H9 (cell line): ENCODE measurements around the gene TTC28. TPM values are rescaled to one million over a fixed set of nuclear protein-coding genes. Genes with fewer than 3 reads are reported as not detected.

Source experiments
- DNase-seq: peaks from one replicate; pipeline ENCODE4 v3.0.0-alpha.2; 2017
- H2AFZ ChIP-seq: one replicate; pipeline ENCODE4 v1.6.1; 2013; ENCODE audit warnings: mild to moderate bottlenecking, low read length, control low read depth, moderate library complexity
- H2AK5ac ChIP-seq: 2 replicates; pipeline ENCODE4 v1.6.1; 2013; ENCODE audit warnings: low read length, control low read depth, mixed read lengths; ENCODE audit not compliant: insufficient read length
- H2BK120ac ChIP-seq: one replicate; pipeline ENCODE4 v1.6.1; 2013; ENCODE audit warnings: low read depth, mild to moderate bottlenecking, low read length, control low read depth, inconsistent platforms; ENCODE audit not compliant: poor library complexity, severe bottlenecking
- H2BK12ac ChIP-seq: 2 replicates; pipeline ENCODE4 v1.6.1; 2013; ENCODE audit warnings: low read length, control low read depth, mixed read lengths, low read depth; ENCODE audit not compliant: insufficient read length
- H2BK15ac ChIP-seq: 2 replicates; pipeline ENCODE4 v1.6.1; 2013; ENCODE audit warnings: low read depth, low read length, control low read depth
- H2BK20ac ChIP-seq: one replicate; pipeline ENCODE4 v1.6.1; 2013; ENCODE audit warnings: low read depth, mild to moderate bottlenecking, low read length, control low read depth, inconsistent platforms; ENCODE audit not compliant: poor library complexity, severe bottlenecking
- H2BK5ac ChIP-seq: 2 replicates; pipeline ENCODE4 v1.6.1; 2013; ENCODE audit warnings: low read length, control low read depth, mixed read lengths; ENCODE audit not compliant: insufficient read length
- H3K14ac ChIP-seq: 2 replicates; pipeline ENCODE4 v1.6.1; 2013; ENCODE audit warnings: low read length, control low read depth; ENCODE audit not compliant: insufficient read depth
- H3K18ac ChIP-seq: 2 replicates; pipeline ENCODE4 v1.6.1; 2013; ENCODE audit warnings: low read depth, mild to moderate bottlenecking, mixed read lengths, low read length, control low read depth; ENCODE audit not compliant: insufficient read length
- H3K23ac ChIP-seq: 2 replicates; pipeline ENCODE4 v1.6.1; 2013; ENCODE audit warnings: low read length, control low read depth, mixed read lengths, low read depth; ENCODE audit not compliant: insufficient read length
- H3K23me2 ChIP-seq: 2 replicates; pipeline ENCODE4 v1.6.1; 2013; ENCODE audit warnings: low read depth, mild to moderate bottlenecking, mixed read lengths, low read length, control low read depth; ENCODE audit not compliant: insufficient read length, poor library complexity, severe bottlenecking
- H3K27ac ChIP-seq: 2 replicates; pipeline ENCODE4 v1.5.1; 2013; ENCODE audit warnings: low read length, control low read depth, mixed read lengths, low read depth; ENCODE audit not compliant: insufficient read length
- H3K27me3 ChIP-seq: 2 replicates; pipeline ENCODE4 v1.6.1; 2013; ENCODE audit warnings: low read length, control low read depth, inconsistent platforms; ENCODE audit not compliant: insufficient read depth
- H3K4ac ChIP-seq: 2 replicates; pipeline ENCODE4 v1.6.1; 2013; ENCODE audit warnings: low read depth, mild to moderate bottlenecking, control low read depth, inconsistent platforms, low read length, moderate library complexity
- H3K4me1 ChIP-seq: 2 replicates; pipeline ENCODE4 v1.6.1; 2013; ENCODE audit warnings: low read length, control low read depth, inconsistent platforms; ENCODE audit not compliant: insufficient read depth
- H3K4me2 ChIP-seq: 2 replicates; pipeline ENCODE4 v1.6.1; 2013; ENCODE audit warnings: low read length, control low read depth, mixed read lengths; ENCODE audit not compliant: insufficient read length, insufficient read depth
- H3K56ac ChIP-seq: 2 replicates; pipeline ENCODE4 v1.6.1; 2013; ENCODE audit warnings: low read depth, mild to moderate bottlenecking, mixed read lengths, low read length, control low read depth; ENCODE audit not compliant: insufficient read length
- H3K79me1 ChIP-seq: 2 replicates; pipeline ENCODE4 v1.6.1; 2013; ENCODE audit warnings: low read depth, mild to moderate bottlenecking, moderate library complexity, low read length, control low read depth, inconsistent platforms; ENCODE audit not compliant: insufficient read depth, poor library complexity, severe bottlenecking
- H3K79me2 ChIP-seq: 2 replicates; pipeline ENCODE4 v1.6.1; 2013; ENCODE audit warnings: low read length, control low read depth, inconsistent platforms; ENCODE audit not compliant: insufficient read depth
- H3K9ac ChIP-seq: 2 replicates; pipeline ENCODE4 v1.6.1; 2013; ENCODE audit warnings: low read length, control low read depth, mixed read lengths; ENCODE audit not compliant: insufficient read length; ENCODE audit errors: extremely low read depth
- H3K9me3 ChIP-seq: one replicate; pipeline ENCODE4 v1.6.1; 2013; ENCODE audit warnings: low read depth, low read length, inconsistent platforms; ENCODE audit not compliant: control insufficient read depth
- H3T11ph ChIP-seq: one replicate; pipeline ENCODE4 v1.6.1; 2013; ENCODE audit warnings: mild to moderate bottlenecking, low read length, control low read depth, inconsistent platforms
- H4K20me1 ChIP-seq: one replicate; pipeline ENCODE4 v1.6.1; 2013; ENCODE audit not compliant: control insufficient read depth, insufficient read length, insufficient read depth
- H4K5ac ChIP-seq: 2 replicates; pipeline ENCODE4 v1.6.1; 2013; ENCODE audit warnings: low read depth, mild to moderate bottlenecking, mixed read lengths, low read length, control low read depth; ENCODE audit not compliant: insufficient read length
- H4K8ac ChIP-seq: replicated peaks from 2 replicates; pipeline ENCODE4 v1.6.1; 2013; ENCODE audit warnings: low read length, control low read depth, mixed read lengths, low read depth; ENCODE audit not compliant: insufficient read length
- H4K91ac ChIP-seq: 2 replicates; pipeline ENCODE4 v1.6.1; 2013; ENCODE audit warnings: low read depth, mild to moderate bottlenecking, moderate library complexity, mixed read lengths, low read length, control low read depth; ENCODE audit not compliant: insufficient read length
- H3K27ac Mint-ChIP-seq, 3 experiments: 2 replicates in 2 of 3; 3 replicates in 1 of 3; pipeline ENCODE4 v1.8.0; 2020 to 2021; ENCODE audit warnings: mixed read lengths in 3 of 3, mild to moderate bottlenecking in 1 of 3, moderate library complexity in 1 of 3
- H3K27me3 Mint-ChIP-seq: 2 replicates; pipeline ENCODE4 v1.8.0; 2021; ENCODE audit warnings: low read depth, mild to moderate bottlenecking, moderate library complexity, mixed read lengths
- H3K36me3 Mint-ChIP-seq, 3 experiments: 2 replicates in 2 of 3; 3 replicates in 1 of 3; pipeline ENCODE4 v1.8.0; 2020 to 2021; ENCODE audit warnings: low read depth in 3 of 3, mixed read lengths in 3 of 3; ENCODE audit not compliant: insufficient read depth in 1 of 3
- H3K4me1 Mint-ChIP-seq, 2 experiments: 2 replicates each; pipeline ENCODE4 v1.8.0; 2020; ENCODE audit warnings: mixed read lengths in 2 of 2
- H3K4me3 Mint-ChIP-seq, 2 experiments: 2 replicates in 1 of 2; 3 replicates in 1 of 2; pipeline ENCODE4 v1.8.0; 2020 to 2021; ENCODE audit warnings: mild to moderate bottlenecking in 2 of 2, mixed read lengths in 2 of 2, moderate library complexity in 1 of 2
- H3K9me3 Mint-ChIP-seq, 2 experiments: 2 replicates in 1 of 2; 3 replicates in 1 of 2; pipeline ENCODE4 v1.8.0; 2020; ENCODE audit warnings: mild to moderate bottlenecking in 2 of 2, mixed read lengths in 2 of 2, moderate library complexity in 1 of 2
- WGBS: extraction: QIAGEN DNeasy Blood & Tissue Kit; methylation state at CpG from one replicate; pipeline ENCODE4 v1.1.7; 2013; ENCODE audit warnings: missing lambda C conversion rate, low lambda C conversion rate, mixed read lengths; ENCODE audit not compliant: insufficient read length; ENCODE audit errors: extremely low coverage; 5-methylcytosine and 5-hydroxymethylcytosine counted together
- total RNA-seq: library from RNA; stranded (reverse); gene quantifications from 2 replicates; pipeline ENCODE4 v1.2.1, GENCODE V29; 2021
- TF ChIP-seq, protein P1 (sequence below): fragments of 200-600 bp; sonication (generic); conservative IDR thresholded peaks from 3 replicates; pipeline ENCODE4 v1.8.0; 2021; ENCODE audit warnings: antibody characterized with exemption, mild to moderate bottlenecking

The TTC28 gene
- total RNA-seq, 1 experiment from 2014 or later, result 13.6 TPM

DNA sequence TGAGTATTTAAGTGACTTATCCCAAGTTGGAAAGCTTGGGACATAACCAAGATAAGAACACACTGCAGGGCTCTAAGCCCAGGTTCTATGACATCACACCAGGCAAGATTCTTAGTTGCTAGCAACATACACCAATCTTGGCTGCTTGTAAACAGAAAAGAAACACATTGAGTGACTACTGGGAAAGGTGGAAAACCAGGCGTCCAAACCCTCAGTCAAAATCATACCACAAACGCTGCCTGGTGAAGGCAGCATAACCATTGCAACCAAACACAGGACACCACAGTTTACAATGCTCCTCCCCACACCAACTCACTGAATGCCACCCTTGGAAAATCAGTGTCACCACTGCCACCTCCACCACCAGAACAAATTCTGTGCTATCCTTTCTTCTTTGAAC lies 379.9 kb downstream of the TTC28 start:
- TF ChIP-seq, protein P1, sequence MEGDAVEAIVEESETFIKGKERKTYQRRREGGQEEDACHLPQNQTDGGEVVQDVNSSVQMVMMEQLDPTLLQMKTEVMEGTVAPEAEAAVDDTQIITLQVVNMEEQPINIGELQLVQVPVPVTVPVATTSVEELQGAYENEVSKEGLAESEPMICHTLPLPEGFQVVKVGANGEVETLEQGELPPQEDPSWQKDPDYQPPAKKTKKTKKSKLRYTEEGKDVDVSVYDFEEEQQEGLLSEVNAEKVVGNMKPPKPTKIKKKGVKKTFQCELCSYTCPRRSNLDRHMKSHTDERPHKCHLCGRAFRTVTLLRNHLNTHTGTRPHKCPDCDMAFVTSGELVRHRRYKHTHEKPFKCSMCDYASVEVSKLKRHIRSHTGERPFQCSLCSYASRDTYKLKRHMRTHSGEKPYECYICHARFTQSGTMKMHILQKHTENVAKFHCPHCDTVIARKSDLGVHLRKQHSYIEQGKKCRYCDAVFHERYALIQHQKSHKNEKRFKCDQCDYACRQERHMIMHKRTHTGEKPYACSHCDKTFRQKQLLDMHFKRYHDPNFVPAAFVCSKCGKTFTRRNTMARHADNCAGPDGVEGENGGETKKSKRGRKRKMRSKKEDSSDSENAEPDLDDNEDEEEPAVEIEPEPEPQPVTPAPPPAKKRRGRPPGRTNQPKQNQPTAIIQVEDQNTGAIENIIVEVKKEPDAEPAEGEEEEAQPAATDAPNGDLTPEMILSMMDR, result no peak
- H2AFZ ChIP-seq, result no peak overlapping the region
- no peak overlapping the region for H4K8ac ChIP-seq
- H2AK5ac ChIP-seq, result no peak overlapping the region
- H3K79me1 ChIP-seq, result no peaks in the 10 kb centered on the region
- no peak overlapping the region for H2BK12ac ChIP-seq
- H3K4ac ChIP-seq, result no peak overlapping the region
- no peak overlapping the region for H2BK120ac ChIP-seq
- Mint-ChIP-seq H3K36me3 (no peaks in the 10 kb centered on the region), H3K4me1 (peaks cover 3 to 7% of the 10 kb centered on the region in 2 experiments), H3K4me3 (no peak overlapping the region), H3K27me3 (no peaks in the 10 kb centered on the region), H3K9me3 (no peaks in the 10 kb centered on the region), H3K27ac (no peak overlapping the region)
- no peak overlapping the region for H3K18ac ChIP-seq
- no CpG with 5 or more reads among the region's 2 CpGs for WGBS
- H2BK20ac ChIP-seq, result no peak overlapping the region
- no peaks in the 10 kb centered on the region for H3K9me3 ChIP-seq
- H4K20me1 ChIP-seq, result no peaks in the 10 kb centered on the region
- no peaks in the 10 kb centered on the region for H3K23me2 ChIP-seq
- H4K91ac ChIP-seq, result no peak overlapping the region
- no peak overlapping the region for H3K27ac ChIP-seq
- H2BK5ac ChIP-seq, result no peak overlapping the region
- no peak overlapping the region for H3K9ac ChIP-seq
- H2BK15ac ChIP-seq, result no peak overlapping the region
- no peak overlapping the region for H3K4me2 ChIP-seq
- no peak overlapping the region for H3K23ac ChIP-seq
- no peaks in the 10 kb centered on the region for H3K79me2 ChIP-seq
- H3K4me1 ChIP-seq, result no peaks in the 10 kb centered on the region
- DNase-seq, result no peak
- H3K14ac ChIP-seq, result no peak overlapping the region
- H3T11ph ChIP-seq, result no peak overlapping the region
- no peak overlapping the region for H3K56ac ChIP-seq
- no peak overlapping the region for H4K5ac ChIP-seq
- H3K27me3 ChIP-seq, result no peaks in the 10 kb centered on the region
